Mesendoderm (in vitro differentiated cells): Measurements from ENCODE around the gene DOCK10.

Experiments
- DNase-seq: peaks from one replicate; pipeline ENCODE4 v3.0.0; 2013
- H2AK5ac ChIP-seq: 2 replicates; pipeline ENCODE4 v1.6.1; 2013; ENCODE audit warnings: low read length, inconsistent platforms
- H2BK120ac ChIP-seq: 2 replicates; pipeline ENCODE4 v1.6.1; 2013; ENCODE audit warnings: low read depth, mild to moderate bottlenecking, low read length, moderate library complexity, mixed read lengths
- H2BK15ac ChIP-seq: replicated peaks from 2 replicates; pipeline ENCODE4 v1.6.1; 2013; ENCODE audit warnings: low read depth, mild to moderate bottlenecking, moderate library complexity
- H2BK5ac ChIP-seq: 2 replicates; pipeline ENCODE4 v1.6.1; 2013; ENCODE audit warnings: low read length, inconsistent platforms
- H3K18ac ChIP-seq: 2 replicates; pipeline ENCODE4 v1.6.1; 2013; ENCODE audit warnings: mild to moderate bottlenecking, low read length, mixed read lengths
- H3K23ac ChIP-seq: one replicate; pipeline ENCODE4 v1.6.1; 2013; ENCODE audit warnings: low read length
- H3K27ac ChIP-seq: 2 replicates; pipeline ENCODE4 v1.5.1; 2013; ENCODE audit warnings: low read depth, mild to moderate bottlenecking, inconsistent platforms, low read length, moderate library complexity
- H3K27me3 ChIP-seq: 2 replicates; pipeline ENCODE4 v1.6.1; 2013; ENCODE audit warnings: low read length, control low read depth, mild to moderate bottlenecking, inconsistent platforms; ENCODE audit not compliant: insufficient read depth, poor library complexity
- H3K36me3 ChIP-seq: 2 replicates; pipeline ENCODE4 v1.6.1; 2013; ENCODE audit warnings: low read length, inconsistent platforms; ENCODE audit not compliant: control insufficient read depth, insufficient read depth
- H3K4ac ChIP-seq: one replicate; pipeline ENCODE4 v1.6.1; 2013; ENCODE audit warnings: low read depth, mild to moderate bottlenecking, low read length, moderate library complexity
- H3K4me1 ChIP-seq: 2 replicates; pipeline ENCODE4 v1.6.1; 2013; ENCODE audit warnings: low read depth, low read length, inconsistent platforms; ENCODE audit not compliant: control insufficient read depth
- H3K4me2 ChIP-seq: 2 replicates; pipeline ENCODE4 v1.6.1; 2013; ENCODE audit warnings: low read length
- H3K4me3 ChIP-seq: 2 replicates; pipeline ENCODE4 v1.5.1; 2013; ENCODE audit warnings: mild to moderate bottlenecking, low read length
- H3K56ac ChIP-seq: one replicate; pipeline ENCODE4 v1.6.1; 2013; ENCODE audit warnings: low read length
- H3K79me1 ChIP-seq: 2 replicates; pipeline ENCODE4 v1.6.1; 2013; ENCODE audit warnings: low read length, inconsistent platforms
- H3K79me2 ChIP-seq: 2 replicates; pipeline ENCODE4 v1.6.1; 2013; ENCODE audit warnings: mild to moderate bottlenecking, low read length; ENCODE audit not compliant: control insufficient read depth, insufficient read depth
- H3K9ac ChIP-seq: 2 replicates; pipeline ENCODE4 v1.6.1; 2013; ENCODE audit warnings: low read length, inconsistent platforms
- H4K5ac ChIP-seq: one replicate; pipeline ENCODE4 v1.6.1; 2013; ENCODE audit warnings: low read length
- H4K8ac ChIP-seq: one replicate; pipeline ENCODE4 v1.6.1; 2013; ENCODE audit warnings: low read depth, mild to moderate bottlenecking, control low read depth, low read length, moderate library complexity
- WGBS: extraction: QIAGEN DNeasy Blood & Tissue Kit; methylation state at CpG from one replicate; pipeline ENCODE4 v1.1.7; 2013; ENCODE audit warnings: low lambda C conversion rate, missing lambda C conversion rate; ENCODE audit not compliant: insufficient coverage; ENCODE audit errors: extremely low coverage; 5-methylcytosine and 5-hydroxymethylcytosine counted together

The DOCK10 gene

GRCh38 chr2:224786848-224787247 lies 255.4 kb downstream of the DOCK10 start:
- Histone ChIP-seq H2BK120ac (no peak overlapping the region), H4K8ac (no peak overlapping the region), H3K4ac (no peak overlapping the region), H2BK15ac (no peak overlapping the region), H2BK5ac (no peak overlapping the region), H3K79me1 (no peaks in the 10 kb centered on the region), H3K4me3 (no peak overlapping the region), H3K23ac (no peak overlapping the region), H3K4me1 (peaks cover 4% of the 10 kb centered on the region), H3K18ac (no peak overlapping the region), H2AK5ac (no peak overlapping the region), H4K5ac (no peak overlapping the region), H3K56ac (no peak overlapping the region), H3K36me3 (no peaks in the 10 kb centered on the region), H3K4me2 (no peak overlapping the region), H3K79me2 (no peaks in the 10 kb centered on the region), H3K27ac (no peak overlapping the region), H3K27me3 (no peaks in the 10 kb centered on the region), H3K9ac (no peak overlapping the region)
- DNase-seq, result no peak
- WGBS, result no CpG with 5 or more reads among the region's 7 CpGs

GRCh38 chr2:224781400-224781799 lies 260.9 kb downstream of the DOCK10 start:
- Histone ChIP-seq H2BK5ac (no peak overlapping the region), H2BK120ac (no peak overlapping the region)

GRCh38 chr2:224780823-224781222 lies 261.4 kb downstream of the DOCK10 start:
- Histone ChIP-seq H2BK120ac (no peak overlapping the region), H3K23ac (no peak overlapping the region), H4K8ac (no peak overlapping the region), H2AK5ac (no peak overlapping the region), H3K9ac (no peak overlapping the region), H3K4me2 (no peak overlapping the region), H3K27ac (no peak overlapping the region), H3K56ac (no peak overlapping the region), H3K4me3 (no peak overlapping the region), H2BK15ac (no peak overlapping the region), H3K36me3 (no peaks in the 10 kb centered on the region), H3K27me3 (no peaks in the 10 kb centered on the region), H3K79me2 (no peaks in the 10 kb centered on the region), H3K4me1 (no peaks in the 10 kb centered on the region), H3K4ac (no peak overlapping the region), H4K5ac (no peak overlapping the region), H2BK5ac (no peak overlapping the region), H3K18ac (no peak overlapping the region), H3K79me1 (no peaks in the 10 kb centered on the region)
- WGBS, result no CpG with 5 or more reads among the region's 7 CpGs
- DNase-seq, result no peak

More at GRCh38 chr2:224781400-224781799, 260.9 kb downstream of the DOCK10 start:
- H4K8ac ChIP-seq, result no peak overlapping the region
- H3K36me3 ChIP-seq, result no peaks in the 10 kb centered on the region
- H3K79me1 ChIP-seq, result no peaks in the 10 kb centered on the region
- H3K4me2 ChIP-seq, result no peak overlapping the region
- no peak overlapping the region for H2AK5ac ChIP-seq
- no peak overlapping the region for H2BK15ac ChIP-seq
- no peak overlapping the region for H3K23ac ChIP-seq
- H3K27ac ChIP-seq, result no peak overlapping the region
- H3K9ac ChIP-seq, result no peak overlapping the region
- no peak overlapping the region for H3K18ac ChIP-seq
- no peaks in the 10 kb centered on the region for H3K4me1 ChIP-seq
- no peak overlapping the region for H3K4me3 ChIP-seq
- no peak for DNase-seq
- no peak overlapping the region for H3K56ac ChIP-seq
- H3K79me2 ChIP-seq, result no peaks in the 10 kb centered on the region
- no peak overlapping the region for H3K4ac ChIP-seq
- H3K27me3 ChIP-seq, result no peaks in the 10 kb centered on the region
- no peak overlapping the region for H4K5ac ChIP-seq

GRCh38 chr2:224780106-224780505 lies 262.2 kb downstream of the DOCK10 start:
- no peak overlapping the region for H3K4ac ChIP-seq
- H4K5ac ChIP-seq, result no peak overlapping the region
- no peak overlapping the region for H3K56ac ChIP-seq

GRCh38 chr2:224778474-224778877 lies 263.8 kb downstream of the DOCK10 start:
- no peaks in the 10 kb centered on the region for H3K79me1 ChIP-seq
- no peak overlapping the region for H2BK120ac ChIP-seq
- no peak overlapping the region for H4K5ac ChIP-seq
- H3K18ac ChIP-seq, result no peak overlapping the region
- no peak overlapping the region for H2AK5ac ChIP-seq
- no peak overlapping the region for H4K8ac ChIP-seq
- H3K27ac ChIP-seq, result no peak overlapping the region
- H3K9ac ChIP-seq, result no peak overlapping the region
- DNase-seq, result peak; percentile 51
- no peaks in the 10 kb centered on the region for H3K79me2 ChIP-seq
- WGBS, result no CpG with 5 or more reads among the region's 3 CpGs
- no peak overlapping the region for H3K4me2 ChIP-seq
- no peak overlapping the region for H2BK5ac ChIP-seq
- no peaks in the 10 kb centered on the region for H3K36me3 ChIP-seq
- no peaks in the 10 kb centered on the region for H3K27me3 ChIP-seq
- no peaks in the 10 kb centered on the region for H3K4me1 ChIP-seq
- H3K56ac ChIP-seq, result no peak overlapping the region
- no peak overlapping the region for H3K4me3 ChIP-seq
- no peak overlapping the region for H3K4ac ChIP-seq
- no peak overlapping the region for H3K23ac ChIP-seq
- no peak overlapping the region for H2BK15ac ChIP-seq

More at GRCh38 chr2:224780106-224780505, 262.2 kb downstream of the DOCK10 start:
- no peak overlapping the region for H2BK5ac ChIP-seq
- no peaks in the 10 kb centered on the region for H3K79me2 ChIP-seq
- H3K9ac ChIP-seq, result no peak overlapping the region
- no peak overlapping the region for H2BK120ac ChIP-seq
- H3K23ac ChIP-seq, result no peak overlapping the region
- H3K27me3 ChIP-seq, result no peaks in the 10 kb centered on the region
- no peak overlapping the region for H3K4me3 ChIP-seq
- no peaks in the 10 kb centered on the region for H3K79me1 ChIP-seq
- no peak overlapping the region for H3K27ac ChIP-seq
- no peak for DNase-seq
- H2BK15ac ChIP-seq, result no peak overlapping the region
- no CpG with 5 or more reads among the region's 2 CpGs for WGBS
- no peak overlapping the region for H3K18ac ChIP-seq
- H4K8ac ChIP-seq, result no peak overlapping the region
- no peak overlapping the region for H3K4me2 ChIP-seq
- no peak overlapping the region for H2AK5ac ChIP-seq
- no peaks in the 10 kb centered on the region for H3K36me3 ChIP-seq
- no peaks in the 10 kb centered on the region for H3K4me1 ChIP-seq

GRCh38 chr2:224777559-224777930 lies 264.7 kb downstream of the DOCK10 start:
- Histone ChIP-seq H3K9ac (no peak overlapping the region), H3K4me2 (no peak overlapping the region), H4K8ac (no peak overlapping the region), H3K4ac (no peak overlapping the region), H4K5ac (no peak overlapping the region), H3K56ac (no peak overlapping the region), H3K36me3 (no peaks in the 10 kb centered on the region), H3K18ac (no peak overlapping the region), H2BK120ac (no peak overlapping the region), H2AK5ac (no peak overlapping the region), H3K27ac (no peak overlapping the region), H2BK5ac (no peak overlapping the region), H3K4me3 (no peak overlapping the region), H3K79me1 (no peaks in the 10 kb centered on the region), H3K27me3 (no peaks in the 10 kb centered on the region), H3K79me2 (no peaks in the 10 kb centered on the region), H2BK15ac (no peak overlapping the region), H3K23ac (no peak overlapping the region), H3K4me1 (no peaks in the 10 kb centered on the region)
- WGBS, result no CpG with 5 or more reads among the region's 3 CpGs
- no peak for DNase-seq
